ENCODE results near the gene TBCK. TPM values are rescaled to one million over a fixed set of nuclear protein-coding genes. Genes with fewer than 3 reads are reported as not detected.
"Not testable (repeated sequence)": the region's sequence is repeated elsewhere in the genome, so short reads cannot be mapped to it uniquely, and the experiment has no call there.

The TBCK gene
- total RNA-seq, 1 donor from 2014 or later: 79.6 TPM

DNA sequence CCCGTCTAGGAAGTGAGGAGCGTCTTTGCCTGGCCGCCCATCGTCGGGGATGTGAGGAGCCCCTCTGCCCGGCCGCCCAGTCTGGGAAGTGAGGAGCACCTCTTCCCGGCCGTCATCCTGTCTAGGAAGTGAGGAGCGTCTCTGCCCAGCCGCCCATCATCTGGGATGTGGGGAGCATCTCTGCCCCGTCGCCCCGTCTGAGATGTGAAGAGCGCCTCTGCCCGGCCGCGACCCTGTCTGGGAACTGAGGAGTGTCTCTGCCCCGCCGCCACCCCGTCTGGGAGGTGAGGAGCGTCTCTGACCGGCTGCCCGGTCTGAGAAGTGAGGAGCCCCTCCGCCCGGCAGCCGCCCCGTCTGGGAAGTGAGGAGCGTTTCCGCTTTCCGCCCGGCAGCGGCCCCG lies 5.2 kb upstream of the TBCK start:
- not testable (repeated sequence) for DNase-seq (ENCODE audit: low read depth)

DNA sequence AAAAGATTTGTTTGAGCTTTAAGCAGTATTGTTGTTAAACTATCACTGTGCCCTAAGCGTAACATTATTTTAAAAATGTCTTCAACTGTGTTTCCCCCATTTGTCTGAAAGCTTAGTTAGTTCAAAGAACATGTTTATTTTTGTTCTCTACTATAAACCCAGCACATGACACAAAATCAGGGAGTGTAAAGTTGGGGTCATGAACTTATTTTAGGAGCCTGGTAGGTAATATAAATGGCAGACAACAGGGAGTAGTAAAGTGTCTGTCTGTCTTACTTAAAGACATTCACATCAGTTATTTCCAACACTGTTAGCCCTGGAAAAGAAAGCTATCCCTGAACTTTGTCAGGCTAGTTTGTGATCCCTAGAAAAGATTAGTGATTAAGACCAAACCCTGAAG lies 4.2 kb upstream of the TBCK start:
- DNase-seq (ENCODE audit: low read depth): no peak

DNA sequence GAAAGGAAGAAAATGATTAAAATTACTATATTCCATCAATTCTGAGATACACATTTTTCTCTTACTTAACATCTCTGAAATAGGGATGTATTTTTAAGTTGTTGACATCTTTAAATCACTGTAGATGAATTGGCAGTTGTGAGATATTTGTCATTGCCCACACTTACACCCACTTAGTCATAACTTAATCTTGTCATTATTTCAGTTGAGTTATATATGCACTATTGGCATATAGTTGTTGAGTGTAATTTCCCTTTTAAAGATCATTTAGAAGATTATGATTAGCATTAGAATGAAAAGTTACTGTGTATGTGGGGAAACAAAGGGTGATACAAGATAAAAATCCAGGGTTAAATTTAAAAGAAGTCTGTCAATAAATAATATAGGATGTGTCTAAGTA lies 2.5 kb upstream of the TBCK start:
- no peak for DNase-seq (ENCODE audit: low read depth)

DNA sequence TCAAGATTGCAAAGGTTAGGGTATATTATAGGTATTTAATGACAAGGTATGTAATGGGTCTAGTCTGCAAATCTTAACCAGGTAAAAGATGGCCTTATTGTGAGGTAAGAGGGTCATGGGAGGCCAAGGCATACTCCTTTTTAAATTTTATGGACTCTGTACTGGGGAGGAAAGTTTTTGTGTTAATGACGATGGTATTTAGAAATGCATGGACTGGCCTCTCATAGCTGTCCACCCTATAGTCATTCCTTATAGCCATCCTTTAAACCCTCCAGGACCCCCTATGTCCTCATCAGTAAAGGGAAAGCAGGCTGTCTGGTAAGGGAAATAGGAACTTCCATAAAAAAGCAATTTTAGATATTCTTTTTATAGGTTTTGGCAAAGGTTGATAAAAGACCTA lies 1.8 kb upstream of the TBCK start:
- no peak for DNase-seq (ENCODE audit: low read depth)

DNA sequence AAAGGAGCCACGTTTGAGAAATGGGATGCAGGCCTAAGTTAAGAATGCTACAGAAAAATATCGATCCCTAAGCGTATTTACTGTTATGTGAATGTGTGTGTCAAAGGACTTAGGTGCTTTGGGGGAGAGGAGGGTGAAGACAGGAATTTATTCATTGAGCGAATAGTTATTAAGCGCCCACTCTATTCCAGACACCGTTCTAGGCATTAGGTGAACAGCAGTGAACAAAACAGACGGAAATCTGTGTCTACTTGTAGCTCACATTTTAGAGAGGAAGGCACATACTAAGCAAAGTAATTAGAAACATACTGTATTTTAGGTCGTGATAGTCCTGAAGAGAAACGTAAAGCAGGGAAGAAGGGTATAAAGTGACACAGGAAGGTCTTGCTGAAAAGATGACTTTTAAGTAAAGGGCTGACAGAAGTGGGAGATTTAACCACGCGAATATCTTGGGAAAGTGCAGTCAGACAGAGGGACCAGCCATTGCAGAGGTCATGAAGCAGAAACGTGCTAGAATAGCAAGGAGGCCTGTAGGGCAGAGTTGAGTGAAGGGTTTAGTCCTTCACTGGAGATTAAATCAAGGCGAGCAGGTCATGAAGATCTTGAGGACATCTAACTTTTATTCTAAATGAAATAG lies 882 bp upstream of the TBCK start:
- peak; percentile 18 for DNase-seq (ENCODE audit: low read depth)

DNA sequence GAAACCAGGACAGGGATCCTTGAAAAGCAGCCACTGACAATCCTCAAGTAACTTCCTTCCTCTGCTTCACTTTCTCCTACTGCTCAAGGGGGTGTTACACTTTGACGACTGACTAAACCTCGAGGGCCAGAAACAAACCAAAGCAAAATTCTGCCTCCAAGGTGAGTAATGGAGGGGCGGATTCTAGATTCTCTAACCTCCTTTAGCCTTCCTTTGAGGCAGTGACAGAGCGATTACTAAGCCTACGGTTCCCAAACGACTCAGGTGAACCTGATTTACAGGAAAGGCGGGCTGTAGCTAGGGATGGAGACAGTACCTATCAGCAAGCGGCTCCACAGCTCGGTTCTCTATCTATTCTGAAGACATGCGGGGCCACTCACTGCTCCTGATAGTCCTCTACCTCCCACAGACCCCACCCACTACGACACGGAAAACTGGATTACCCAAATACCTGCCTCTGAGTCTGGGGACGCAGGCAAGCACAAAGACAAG lies 487 bp downstream of the TBCK start:
- DNase-seq (ENCODE audit: low read depth): peak; percentile 68

DNA sequence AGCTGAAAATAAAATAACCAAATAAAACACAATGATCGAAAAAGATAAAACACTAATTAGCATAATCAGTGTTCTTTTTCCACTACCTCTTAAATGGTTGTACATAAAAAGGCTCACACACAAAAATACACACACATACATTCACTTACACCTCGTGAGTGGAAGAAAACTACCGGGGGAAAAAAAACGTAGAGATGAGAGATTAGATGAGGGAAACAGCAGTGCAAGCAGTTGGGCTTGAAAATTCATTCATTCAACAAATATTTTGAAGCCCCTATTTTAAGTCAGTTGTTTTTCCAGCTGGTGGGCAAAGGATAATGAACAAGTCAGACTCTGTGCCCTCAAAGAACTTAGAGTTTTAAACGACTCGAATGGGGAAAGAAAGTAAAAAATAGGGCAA lies 1.0 kb downstream of the TBCK start:
- DNase-seq (ENCODE audit: low read depth): no peak

DNA sequence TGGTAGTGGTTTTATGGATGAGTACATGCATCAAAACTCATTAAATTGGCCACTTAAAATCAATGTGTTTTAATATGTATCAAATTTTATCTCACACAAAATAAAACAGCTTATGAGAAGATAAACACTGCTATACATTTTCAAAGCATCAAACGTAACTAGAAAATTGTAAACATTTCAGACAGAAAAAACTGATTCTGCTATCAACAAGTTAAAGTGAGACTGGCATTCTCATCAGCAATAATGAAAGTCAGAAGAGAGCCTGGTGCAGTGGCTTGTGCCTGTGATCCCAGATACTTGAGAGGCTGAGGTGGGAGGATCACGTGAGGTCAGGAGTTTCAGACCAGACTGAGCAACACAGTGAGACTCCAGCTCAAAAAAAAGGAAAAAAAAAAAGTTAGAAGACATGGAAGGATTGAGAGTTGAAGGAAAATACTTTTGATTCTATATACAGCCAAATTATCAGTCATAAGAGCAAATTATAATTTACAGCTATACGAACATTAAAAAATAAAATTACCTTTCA lies 2.9 kb downstream of the TBCK start:
- DNase-seq (ENCODE audit: low read depth): no peak

DNA sequence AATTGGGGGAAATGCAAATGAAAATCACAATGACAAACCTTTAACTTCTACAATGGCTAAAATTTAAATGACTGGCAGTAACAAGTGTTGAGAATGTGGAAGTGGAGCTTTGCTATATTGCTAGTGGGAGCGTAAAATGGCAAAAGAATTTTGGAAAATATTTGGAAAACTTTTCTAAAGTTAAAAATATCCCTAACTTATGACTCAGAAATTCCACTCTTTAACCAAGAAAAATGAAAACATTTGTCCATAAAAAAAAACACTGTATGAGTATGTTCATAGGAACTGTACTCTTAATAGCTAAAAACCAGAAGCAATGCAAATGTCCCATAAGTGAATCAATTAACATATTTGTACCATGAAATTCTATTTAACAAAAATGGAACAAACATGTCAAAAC lies 3.6 kb downstream of the TBCK start:
- no peak for DNase-seq (ENCODE audit: low read depth)

DNA sequence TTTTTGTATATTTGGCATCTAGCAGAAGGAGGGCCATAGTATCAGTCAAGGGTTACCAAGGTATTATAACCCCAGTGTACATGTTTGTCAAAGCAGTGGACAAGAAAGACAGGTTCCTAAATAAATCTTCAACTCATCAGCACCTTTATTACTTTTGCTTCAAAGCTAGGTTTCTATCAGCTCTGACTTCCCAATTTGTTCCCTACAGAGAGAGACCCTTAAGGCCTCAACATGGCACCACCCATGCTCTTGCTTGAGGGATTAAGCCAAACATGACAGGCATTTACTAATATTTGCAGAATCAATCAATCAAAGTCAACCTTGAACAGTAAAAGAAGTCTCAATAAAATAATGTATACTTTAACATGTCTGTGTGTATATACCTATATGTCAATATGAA lies 9.4 kb downstream of the TBCK start:
- no peak for DNase-seq (ENCODE audit: low read depth)

DNA sequence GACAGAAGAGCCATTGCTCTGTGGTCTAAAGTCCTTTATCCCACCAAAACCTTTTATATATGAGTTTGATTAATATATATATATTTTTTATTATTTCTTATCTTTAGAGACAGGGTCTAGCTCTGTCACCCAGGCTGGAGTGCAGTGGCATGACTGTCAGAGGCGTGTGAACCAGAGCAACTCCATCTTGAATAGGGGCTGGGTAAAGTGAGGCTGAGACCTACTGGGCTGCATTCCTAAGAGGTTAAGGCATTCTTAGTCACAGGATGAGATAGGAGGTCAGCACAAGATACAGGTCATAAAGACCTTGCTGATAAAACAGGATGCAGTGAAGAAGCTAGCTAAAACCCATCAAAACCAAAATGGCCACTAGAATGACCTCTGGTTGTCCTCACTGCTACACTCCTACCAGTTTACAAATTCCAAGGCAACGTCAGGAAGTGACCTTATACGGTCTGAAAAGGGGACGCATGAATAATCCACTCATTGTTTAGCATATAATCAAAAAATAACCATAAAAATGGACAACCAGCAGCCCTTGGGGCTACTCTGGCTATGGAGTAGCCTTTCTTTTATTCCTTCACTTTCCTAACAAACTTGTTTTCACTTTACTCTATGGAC lies 10.5 kb downstream of the TBCK start:
- DNase-seq (ENCODE audit: low read depth): no peak

DNA sequence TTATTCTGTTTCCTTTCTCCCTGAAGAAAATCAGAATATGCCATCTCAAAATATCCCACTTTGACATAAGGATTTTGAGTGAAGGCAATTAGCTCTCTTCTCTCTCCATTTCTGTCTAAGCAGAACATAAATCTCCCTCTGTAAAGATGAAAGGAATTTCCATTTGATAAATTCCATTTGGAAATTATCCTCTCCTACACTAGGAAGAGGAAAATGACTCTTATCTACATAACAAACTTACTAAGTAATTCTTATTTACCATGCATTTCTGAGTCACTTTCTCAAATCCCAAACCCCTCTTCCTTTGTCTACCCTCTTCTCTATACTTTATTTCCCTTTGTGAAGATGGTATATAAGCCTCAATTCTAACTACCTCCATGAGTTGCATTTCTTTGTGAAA lies 11.4 kb downstream of the TBCK start:
- no peak for DNase-seq (ENCODE audit: low read depth)

DNA sequence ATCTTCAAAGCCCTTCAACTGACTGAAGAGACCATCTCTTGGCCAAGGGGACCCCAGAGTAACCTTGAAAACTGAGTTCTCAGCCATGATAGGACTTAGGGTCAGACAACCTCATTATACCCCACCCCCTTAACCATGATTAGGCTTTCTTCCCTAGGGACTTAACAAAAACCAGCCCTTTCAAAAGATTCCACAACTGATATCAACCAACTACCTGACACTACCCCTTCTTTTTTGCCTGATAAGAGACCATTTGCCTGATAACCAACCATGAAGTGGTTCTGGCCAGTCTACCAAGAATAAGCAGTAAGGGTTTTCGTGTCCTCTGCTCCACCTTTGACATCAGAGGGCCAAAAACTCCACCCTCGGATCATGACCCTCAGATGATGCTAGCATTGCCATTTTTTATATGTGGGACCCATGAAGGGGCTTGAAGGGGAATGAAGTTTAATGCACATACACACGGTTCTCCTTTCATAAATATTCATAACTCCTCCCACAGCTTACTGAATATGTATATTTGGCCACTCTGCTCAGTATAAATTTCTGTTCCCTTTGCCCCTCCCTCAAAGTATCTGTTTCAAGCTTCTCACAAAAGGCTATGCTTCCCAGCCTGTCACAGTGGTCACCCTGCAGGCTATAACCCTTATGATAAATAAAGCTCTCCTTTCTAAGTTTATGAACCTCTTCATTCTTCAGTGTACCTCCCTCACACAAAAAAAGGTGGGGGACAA lies 12.3 kb downstream of the TBCK start:
- DNase-seq (ENCODE audit: low read depth): no peak

DNA sequence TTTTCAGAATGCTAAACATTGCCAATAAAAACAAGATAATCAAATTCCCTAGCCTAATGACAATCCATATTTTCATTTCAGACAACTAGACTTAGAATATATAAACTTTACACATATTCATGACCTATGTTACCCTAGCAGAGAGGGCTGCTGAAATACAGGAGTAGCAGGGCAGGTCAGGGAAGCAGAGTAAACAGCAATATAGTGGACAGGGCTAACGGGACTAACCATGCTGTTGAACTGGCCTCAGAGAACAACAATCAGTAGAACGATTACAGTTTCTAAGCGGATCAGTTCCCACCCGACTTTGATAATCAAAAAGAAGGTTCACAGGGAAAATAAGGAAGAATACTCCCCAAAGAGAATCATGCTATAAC lies 14.0 kb downstream of the TBCK start:
- no peak for DNase-seq (ENCODE audit: low read depth)

DNA sequence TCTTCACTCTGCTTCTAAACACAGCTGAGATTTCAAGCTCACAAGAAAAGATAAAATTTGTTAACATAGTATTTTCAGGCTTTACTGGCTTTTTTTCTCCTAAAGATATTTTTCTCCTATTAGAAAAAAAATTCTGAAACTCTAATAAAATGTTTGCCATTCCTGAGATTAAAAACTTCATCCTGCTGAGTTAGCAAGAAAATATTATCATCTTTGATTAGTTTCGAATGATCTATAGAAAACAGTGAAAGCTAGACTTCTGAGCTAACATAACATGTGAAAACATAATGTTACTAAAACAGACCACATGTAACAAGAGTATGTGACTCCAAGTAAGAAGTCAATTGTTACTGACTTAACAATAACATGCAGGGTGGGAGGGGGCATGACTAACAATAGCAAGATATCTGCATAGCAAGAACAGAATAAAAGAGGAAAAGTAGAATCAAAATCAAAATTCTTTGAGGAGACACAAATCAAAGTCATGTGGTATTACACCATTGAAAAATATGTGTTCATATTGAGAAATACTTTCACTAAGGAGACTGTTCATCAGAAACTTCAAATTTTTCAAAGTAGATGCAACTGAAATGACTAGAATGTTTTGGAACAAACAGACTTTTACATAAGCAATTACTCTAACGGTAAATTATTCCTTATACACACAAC lies 14.5 kb downstream of the TBCK start:
- DNase-seq (ENCODE audit: low read depth): no peak

DNA sequence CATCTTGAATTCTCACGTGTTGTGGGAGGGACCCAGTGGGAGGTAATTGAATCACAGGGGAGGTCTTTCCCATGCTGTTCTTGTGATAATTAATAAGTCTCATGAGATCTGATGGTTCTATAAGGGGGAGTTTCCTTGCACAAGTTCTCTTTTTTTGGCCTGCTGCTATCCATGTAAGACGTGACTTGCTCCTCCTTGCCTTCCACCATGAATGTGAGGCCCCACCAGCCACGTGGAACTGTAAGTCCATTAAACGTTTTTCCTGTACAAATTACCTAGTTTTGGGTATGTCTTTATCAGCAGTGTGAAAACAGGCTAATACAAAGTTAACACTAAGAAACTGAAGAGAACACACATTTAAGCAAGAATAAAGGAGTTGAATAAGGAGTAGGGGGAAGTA lies 16.0 kb downstream of the TBCK start:
- DNase-seq (ENCODE audit: low read depth): no peak

DNA sequence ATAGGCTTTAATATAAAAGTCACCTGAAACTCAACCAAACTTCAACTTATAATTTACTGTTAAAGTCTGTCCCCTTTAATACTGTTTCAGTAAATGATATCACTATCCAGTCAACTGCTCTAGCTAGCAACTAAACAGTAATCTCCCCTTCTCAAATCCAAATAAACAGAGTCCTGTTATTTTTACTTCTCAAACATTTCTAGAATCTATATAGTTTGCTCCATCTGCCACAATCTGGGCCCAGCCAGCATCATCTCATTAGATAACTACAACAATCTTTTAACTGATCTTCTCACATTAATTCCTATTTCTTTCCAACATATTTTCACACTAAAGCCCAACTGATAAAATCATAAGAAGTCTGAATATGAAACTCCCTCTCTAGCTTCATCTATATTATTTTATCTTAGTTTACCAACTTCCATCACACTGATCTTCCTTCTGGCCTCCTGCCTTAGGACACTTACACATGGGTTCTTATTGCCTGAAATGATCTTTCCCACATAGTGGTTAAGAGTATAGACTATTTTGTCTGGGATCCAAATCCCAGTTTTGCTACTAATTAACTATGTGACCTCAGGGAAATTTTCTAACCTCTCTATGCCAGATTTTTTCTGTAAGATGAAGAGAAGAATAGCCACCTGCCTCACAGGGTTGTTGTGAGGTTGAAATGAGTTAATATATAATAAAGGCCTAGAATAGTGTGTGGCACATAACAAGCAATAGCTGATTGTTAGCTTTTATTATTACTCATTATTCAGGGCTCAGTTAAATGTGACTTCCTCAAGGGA lies 18.6 kb downstream of the TBCK start:
- peak; percentile 85 for DNase-seq (ENCODE audit: low read depth)

DNA sequence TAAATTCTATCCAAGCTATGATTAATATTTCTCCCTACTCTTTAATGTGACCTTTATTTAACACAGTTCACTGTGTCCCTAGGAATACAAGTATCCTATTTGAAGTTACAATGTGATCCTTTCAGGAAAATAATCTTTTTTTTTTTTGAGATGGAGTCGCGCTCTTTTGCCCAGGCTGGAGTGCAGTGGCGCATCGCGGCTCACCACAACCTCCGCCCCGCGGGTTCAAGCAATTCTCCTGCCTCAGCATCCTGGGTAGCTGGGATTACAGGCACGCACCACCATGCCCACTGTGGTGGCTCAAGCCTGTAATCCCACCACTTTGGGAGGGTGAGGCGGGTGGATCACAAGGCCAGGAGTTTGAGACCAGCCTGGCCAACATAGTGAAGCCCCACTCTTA lies 21.9 kb downstream of the TBCK start:
- DNase-seq (ENCODE audit: low read depth): no peak

DNA sequence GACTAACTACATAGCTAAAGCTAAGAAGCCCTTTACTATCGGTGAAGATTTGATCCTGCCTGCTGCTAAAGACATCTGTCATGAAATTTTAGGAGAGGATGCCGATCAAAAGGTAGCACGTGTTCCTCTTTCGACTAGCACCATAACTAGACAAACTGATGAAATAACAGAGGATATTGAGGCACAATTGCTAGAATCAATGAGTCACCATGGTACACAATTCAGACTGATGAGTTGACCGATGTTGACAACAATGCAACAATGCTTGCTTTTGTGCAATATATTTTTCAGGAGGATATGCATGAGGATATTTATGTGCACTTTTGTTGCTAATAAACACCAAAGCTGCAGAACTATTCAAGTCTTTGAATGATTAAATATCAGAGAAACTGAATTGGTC lies 24.3 kb downstream of the TBCK start:
- DNase-seq (ENCODE audit: low read depth): no peak

DNA sequence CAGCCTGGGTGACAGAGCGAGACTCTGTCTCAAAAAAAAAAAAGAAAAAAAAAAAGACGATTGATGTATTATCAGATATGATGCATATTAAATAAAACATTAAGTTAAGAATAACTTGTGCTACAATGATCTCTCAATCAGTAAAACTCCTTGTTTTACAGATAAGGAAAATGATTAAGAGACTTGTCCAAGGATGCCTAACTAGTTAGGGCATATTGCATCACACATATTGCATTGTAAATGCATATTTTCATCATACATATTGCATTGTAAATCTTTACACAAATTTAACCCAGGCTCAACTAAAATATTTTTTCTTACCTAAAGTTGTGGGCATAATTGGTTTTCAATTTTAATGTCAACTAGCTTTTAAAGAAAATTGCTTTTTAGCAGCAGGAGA lies 26.3 kb downstream of the TBCK start:
- no peak for DNase-seq (ENCODE audit: low read depth)

DNA sequence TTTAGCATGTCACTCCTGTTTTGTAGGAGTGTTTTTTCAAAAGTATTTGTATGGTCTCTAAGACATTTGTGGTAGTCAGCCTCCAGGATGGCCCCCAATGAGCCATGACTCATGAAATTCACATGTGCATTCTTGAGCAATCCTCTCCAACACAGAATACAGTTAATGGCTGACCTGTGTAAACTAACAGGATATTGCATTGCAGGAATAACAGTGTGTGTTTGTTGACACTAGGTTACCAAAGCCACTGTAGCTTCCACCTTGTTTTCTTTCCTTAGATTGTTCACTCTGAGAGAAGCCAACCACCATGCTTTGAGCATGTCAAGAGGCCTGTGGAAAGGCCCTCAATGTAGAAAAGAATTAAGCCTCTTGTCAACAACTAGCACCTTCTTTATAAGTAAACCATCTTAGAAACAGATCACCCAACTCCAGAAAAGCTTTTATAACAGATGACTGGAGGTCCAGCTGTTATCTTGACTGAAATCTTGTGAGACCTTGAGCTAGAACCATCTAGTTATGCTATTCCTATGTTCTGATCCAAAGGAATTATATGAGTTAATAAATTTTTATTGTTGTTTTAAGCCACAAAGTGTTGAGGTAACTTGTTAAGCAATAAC lies 28.5 kb downstream of the TBCK start:
- peak; percentile 100 for DNase-seq (ENCODE audit: low read depth)

Data from renal cortical epithelial cell (primary cell).